ENCODE results near the gene CREB3L1. TPM values are rescaled to one million over a fixed set of nuclear protein-coding genes. Genes with fewer than 3 reads are reported as not detected.

CREB3L1 gene
- total RNA-seq, 2 donors from 2014 or later: 14.3 to 25.8 TPM

GRCh38 chr11:46307785-46308341 lies 30.4 kb downstream of the CREB3L1 start:
- intact Hi-C loops (cut with DNase I): loop anchor here (2.0 to 5.0 kb wide), 2 partner anchors 66 to 69 kb away; no protein-coding TSS in a partner anchor

GRCh38 chr11:46308631-46309419 lies 31.4 kb downstream of the CREB3L1 start:
- intact Hi-C loops (cut with DNase I): loop anchor here (2.0 to 5.0 kb wide), 2 partner anchors 67 to 70 kb away; no protein-coding TSS in a partner anchor
- peak; percentile 95 for DNase-seq (ENCODE audit: low spot score)

More at GRCh38 chr11:46307785-46308341, 30.4 kb downstream of the CREB3L1 start:
- DNase-seq (ENCODE audit: low spot score): no peak

GRCh38 chr11:46309814-46310259 lies 32.4 kb downstream of the CREB3L1 start:
- no peak for DNase-seq (ENCODE audit: low spot score)
- intact Hi-C loops (cut with DNase I): loop anchor here (2.0 to 5.0 kb wide), 2 partner anchors 68 to 71 kb away; no protein-coding TSS in a partner anchor

GRCh38 chr11:46315033-46315738 lies 37.7 kb downstream of the CREB3L1 start:
- DNase-seq (ENCODE audit: low spot score): no peak
- intact Hi-C loops (cut with DNase I): no loop called here

GRCh38 chr11:46315783-46316563 lies 38.5 kb downstream of the CREB3L1 start:
- no peak for DNase-seq (ENCODE audit: low spot score)
- intact Hi-C loops (cut with DNase I): no loop called here

- no peak for DNase-seq (ENCODE audit: low spot score)
- intact Hi-C loops (cut with DNase I): no loop called here
Observed at GRCh38 chr11:46319074-46319453, 41.6 kb downstream of the CREB3L1 start.

- intact Hi-C loops (cut with DNase I): no loop called here
- no peak for DNase-seq (ENCODE audit: low spot score)
Observed at GRCh38 chr11:46321757-46322156, 44.3 kb downstream of the CREB3L1 start.

GRCh38 chr11:46322759-46323158 lies 45.3 kb downstream of the CREB3L1 start:
- intact Hi-C loops (cut with DNase I): no loop called here
- DNase-seq (ENCODE audit: low spot score): no peak

- DNase-seq (ENCODE audit: low spot score): no peak
- intact Hi-C loops (cut with DNase I): no loop called here
Observed at GRCh38 chr11:46326813-46327416, 49.5 kb downstream of the CREB3L1 start.

GRCh38 chr11:46327829-46328228 lies 50.4 kb downstream of the CREB3L1 start:
- intact Hi-C loops (cut with DNase I): no loop called here
- DNase-seq (ENCODE audit: low spot score): no peak

GRCh38 chr11:46330154-46330553 lies 52.7 kb downstream of the CREB3L1 start:
- no peak for DNase-seq (ENCODE audit: low spot score)
- intact Hi-C loops (cut with DNase I): no loop called here

GRCh38 chr11:46330563-46331281 lies 53.3 kb downstream of the CREB3L1 start:
- intact Hi-C loops (cut with DNase I): no loop called here
- no peak for DNase-seq (ENCODE audit: low spot score)

GRCh38 chr11:46331282-46331984 lies 54.0 kb downstream of the CREB3L1 start:
- no peak for DNase-seq (ENCODE audit: low spot score)
- intact Hi-C loops (cut with DNase I): no loop called here

GRCh38 chr11:46332093-46332567 lies 54.7 kb downstream of the CREB3L1 start:
- intact Hi-C loops (cut with DNase I): no loop called here
- DNase-seq (ENCODE audit: low spot score): no peak

GRCh38 chr11:46332568-46333393 lies 55.3 kb downstream of the CREB3L1 start:
- intact Hi-C loops (cut with DNase I): no loop called here
- DNase-seq (ENCODE audit: low spot score): no peak

- no peak for DNase-seq (ENCODE audit: low spot score)
- intact Hi-C loops (cut with DNase I): no loop called here
Observed at GRCh38 chr11:46333394-46333947, 56.0 kb downstream of the CREB3L1 start.
